Fibroblast of skin of right biceps (primary cell): ENCODE data around the gene LDOC1.
A peak's percentile ranks its signal among the peaks of the same experiment; 100 is the strongest.
"Not testable (repeated sequence)": the region's sequence is repeated elsewhere in the genome, so short reads cannot be mapped to it uniquely, and the experiment has no call there.

Source experiments
- DNase-seq: peaks from one replicate; pipeline ENCODE4 v3.0.0-alpha.2; 2013

The LDOC1 gene

GRCh38 chrX:141176586-141177451, at the start of gene LDOC1:
Gene LDOC1 (minus strand): TSS chrX:141177129. CDS start chrX:141177021, 108 bp downstream.
- DNase-seq, result peak; percentile 78

DNA sequence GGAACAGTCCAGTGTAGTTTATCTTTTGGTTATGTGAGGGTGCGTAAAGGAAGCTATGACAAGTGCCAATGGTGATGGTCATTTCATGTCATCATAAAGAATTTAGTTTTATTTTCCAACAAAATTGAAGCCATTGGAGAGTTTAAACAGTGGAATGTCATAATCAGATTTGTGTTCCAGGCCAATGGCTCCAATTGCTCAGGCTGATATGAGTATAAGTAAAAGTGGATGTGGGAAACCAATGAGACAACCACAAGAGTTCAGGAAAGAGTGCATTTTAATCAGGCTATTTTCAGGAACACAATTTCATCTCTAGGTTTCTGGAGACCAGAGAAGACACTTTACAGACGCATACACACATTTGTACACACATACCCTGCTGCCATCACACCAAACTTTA, 44.7 kb upstream of the LDOC1 start:
- no peak for DNase-seq

- DNase-seq, result peak; percentile 74
These were observed 43.5 kb upstream of the LDOC1 start for GRCh38 chrX:141220342-141221008.

- DNase-seq, result peak; percentile 15
These were observed 37.3 kb upstream of the LDOC1 start for GRCh38 chrX:141214196-141214595.

DNA sequence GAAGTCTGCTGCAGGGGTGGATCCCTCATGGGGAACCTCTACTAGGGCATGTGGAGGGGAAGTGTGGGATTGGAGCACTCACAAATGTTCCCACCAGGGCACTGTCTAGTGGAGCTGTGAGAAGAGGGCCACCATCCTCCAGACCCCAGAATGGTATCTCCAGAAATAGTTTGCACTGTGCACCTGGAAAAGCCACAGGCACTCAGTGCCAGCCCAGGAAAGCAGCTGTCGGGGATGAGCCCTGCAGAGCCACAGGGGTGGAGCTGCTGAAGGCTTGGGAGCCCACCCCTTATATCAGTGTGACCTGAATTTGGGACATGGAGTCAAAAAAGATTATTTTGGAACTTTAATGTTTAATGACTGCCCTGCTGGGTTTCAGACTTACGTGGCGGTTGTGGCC, 25.0 kb upstream of the LDOC1 start:
- no peak for DNase-seq

DNA sequence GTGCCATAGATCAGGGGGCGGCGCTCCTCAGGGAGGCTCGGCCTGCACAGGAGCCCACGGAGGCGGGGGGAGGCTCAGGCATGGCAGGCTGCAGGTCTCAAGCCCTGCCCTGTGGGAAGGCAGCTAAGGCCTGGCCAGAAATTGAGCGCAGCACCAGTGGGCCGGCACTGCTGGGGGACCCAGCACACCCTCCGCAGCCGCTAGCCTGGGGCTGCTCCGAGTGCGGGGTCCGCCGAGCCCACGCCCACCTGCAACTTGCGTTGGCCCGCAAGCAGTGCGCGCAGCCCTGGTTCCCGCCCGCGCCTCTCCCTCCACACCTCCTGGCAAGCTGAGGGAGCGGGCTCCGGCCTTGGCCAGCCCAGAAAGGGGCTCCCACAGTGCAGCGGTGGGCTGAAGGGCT, 11.6 kb upstream of the LDOC1 start:
- not testable (repeated sequence) for DNase-seq

GRCh38 chrX:141185366-141185765, 8.4 kb upstream of the LDOC1 start:
- DNase-seq, result no peak

- no peak for DNase-seq
These were observed 6.1 kb upstream of the LDOC1 start for GRCh38 chrX:141183000-141183399.

DNA sequence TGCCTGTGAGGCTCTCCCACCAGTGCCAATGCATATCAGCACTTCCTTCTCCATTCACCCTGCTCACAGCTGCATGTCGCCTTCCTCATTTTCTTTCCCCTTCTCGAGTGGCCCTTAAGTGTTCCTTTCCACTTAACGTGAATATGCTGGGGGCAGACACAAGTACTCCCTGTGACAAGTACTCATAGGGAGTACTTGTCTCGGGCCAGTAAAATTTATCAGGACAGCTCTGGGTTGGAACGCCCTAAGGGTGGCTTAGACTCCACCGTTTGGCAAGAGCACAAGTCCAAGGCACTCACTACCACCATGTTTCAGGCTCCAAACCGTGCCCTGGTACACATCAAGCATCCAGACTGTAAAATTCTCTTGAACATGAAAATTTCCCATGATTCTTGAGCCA, 3.9 kb upstream of the LDOC1 start:
- DNase-seq, result no peak

DNA sequence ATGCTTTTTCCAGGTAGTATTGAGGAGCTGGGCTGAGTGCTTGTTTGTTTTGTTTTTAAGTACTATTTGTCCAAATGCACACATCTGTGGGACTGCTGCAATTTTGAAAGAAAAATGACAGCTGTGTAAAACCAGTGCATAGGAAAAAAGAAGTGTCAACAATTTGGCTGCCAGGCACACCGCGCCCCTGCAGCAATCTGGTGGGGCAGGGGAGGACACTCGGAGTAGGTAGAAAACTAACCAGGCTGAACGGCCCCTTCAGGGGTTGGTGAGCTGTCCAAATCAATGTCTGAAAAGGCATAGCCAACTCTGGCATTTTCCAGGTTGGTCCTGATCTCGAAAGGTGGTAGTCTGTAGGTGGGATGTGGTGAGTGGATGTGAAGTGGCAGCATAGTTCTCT, 1.1 kb downstream of the LDOC1 start:
- DNase-seq, result no peak

DNA sequence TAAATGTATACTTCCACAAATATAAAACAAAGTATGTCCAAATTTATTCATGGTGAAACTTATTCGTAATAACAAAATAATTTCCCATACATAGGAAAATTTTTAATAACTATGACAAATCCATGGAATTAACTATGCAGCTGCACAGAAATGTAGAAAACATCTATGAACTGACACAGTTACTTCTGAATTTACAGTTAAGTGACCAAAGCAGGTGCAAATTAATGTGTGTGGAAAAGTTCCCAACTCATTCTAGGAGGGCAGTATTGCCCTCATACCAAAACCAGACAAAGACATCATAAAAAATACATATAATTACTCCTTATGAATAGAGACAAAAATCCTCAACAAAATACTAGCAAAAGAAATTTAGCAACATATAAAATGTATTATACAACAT, 12.5 kb downstream of the LDOC1 start:
- no peak for DNase-seq

DNA sequence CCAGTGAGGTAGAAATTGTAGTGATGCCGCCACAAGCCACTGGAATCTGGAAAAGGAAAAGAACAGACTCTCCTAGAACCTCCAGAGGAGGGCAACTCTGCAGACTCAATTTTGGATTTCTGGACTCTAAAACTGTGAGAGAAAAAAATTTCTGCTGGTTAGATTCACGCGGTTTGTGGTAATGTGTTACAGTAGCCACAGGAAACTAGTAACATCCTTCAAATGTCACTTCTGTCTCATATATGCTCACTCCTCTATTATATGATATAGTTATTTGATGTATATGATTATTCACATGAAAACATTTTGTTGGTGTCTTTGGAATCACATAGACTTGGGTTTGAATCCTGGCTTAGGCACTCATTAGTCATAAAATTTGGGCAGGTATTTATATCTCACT, 18.8 kb downstream of the LDOC1 start:
- no peak for DNase-seq

GRCh38 chrX:141155231-141155630, 21.7 kb downstream of the LDOC1 start:
- not testable (repeated sequence) for DNase-seq

- DNase-seq, result peak; percentile 0
These were observed 34.0 kb downstream of the LDOC1 start for GRCh38 chrX:141142946-141143345.

- DNase-seq, result no peak
These were observed 43.7 kb downstream of the LDOC1 start for GRCh38 chrX:141133272-141133671.

GRCh38 chrX:141127146-141127545, 49.8 kb downstream of the LDOC1 start:
- DNase-seq, result no peak
